Measurements from ENCODE around the gene OPN4.
A peak's percentile ranks its signal among the peaks of the same experiment; 100 is the strongest.
"Not testable (repeated sequence)": the region's sequence is repeated elsewhere in the genome, so short reads cannot be mapped to it uniquely, and the experiment has no call there.

OPN4 gene

GRCh38 chr10:86614853-86615252 is 39.5 kb upstream of the OPN4 start:
- no peaks in the 10 kb centered on the region for H3K27me3 ChIP-seq (ENCODE audit: low read length)
- no peak for TF ChIP-seq EZH2phosphoT487 (conservative IDR thresholded peaks at IDR 0.05; ENCODE audit: low read length)
- no peak for TF ChIP-seq CTCF (IDR thresholded peaks at IDR 0.05; ENCODE audit: insufficient read depth, low read length, poor library complexity, severe bottlenecking)
- H4K20me1 ChIP-seq (ENCODE audit: low read depth, low read length), result no peaks in the 10 kb centered on the region
- H2AFZ ChIP-seq (ENCODE audit: low read depth, low read length, severe bottlenecking), result peak overlapping the region; percentile 58
- H3K9me3 ChIP-seq (ENCODE audit: insufficient read depth, low read length), result no peaks in the 10 kb centered on the region
- no peaks in the 10 kb centered on the region for H3F3A ChIP-seq (ENCODE audit: insufficient read depth)
- no peak overlapping the region for H3K9ac ChIP-seq (ENCODE audit: low read length)
- H3K79me2 ChIP-seq (ENCODE audit: insufficient read depth, low read length), result no peaks in the 10 kb centered on the region
- H3K36me3 ChIP-seq (ENCODE audit: low read length), result no peaks in the 10 kb centered on the region
- H3K9me2 ChIP-seq (replicated peaks; ENCODE audit: insufficient read depth, low read length), result no peaks in the 10 kb centered on the region
- no peak overlapping the region for H3K4me2 ChIP-seq (ENCODE audit: low read depth, low read length, poor library complexity, severe bottlenecking)
- no peak overlapping the region for H3K4me3 ChIP-seq (ENCODE audit: insufficient read depth, low read length, poor library complexity, severe bottlenecking)
- no peak overlapping the region for H3K27ac ChIP-seq (ENCODE audit: low read depth, low read length)

- not testable (repeated sequence) for H3K36me3 ChIP-seq (ENCODE audit: low read length); H3K9me2 ChIP-seq (replicated peaks; ENCODE audit: insufficient read depth, low read length); H3K79me2 ChIP-seq (ENCODE audit: insufficient read depth, low read length); H3F3A ChIP-seq (ENCODE audit: insufficient read depth); H3K9me3 ChIP-seq (ENCODE audit: insufficient read depth, low read length); H3K4me3 ChIP-seq (ENCODE audit: insufficient read depth, low read length, poor library complexity, severe bottlenecking); H4K20me1 ChIP-seq (ENCODE audit: low read depth, low read length); H3K9ac ChIP-seq (ENCODE audit: low read length); H3K27me3 ChIP-seq (ENCODE audit: low read length); H3K4me2 ChIP-seq (ENCODE audit: low read depth, low read length, poor library complexity, severe bottlenecking); H3K27ac ChIP-seq (ENCODE audit: low read depth, low read length); H2AFZ ChIP-seq (ENCODE audit: low read depth, low read length, severe bottlenecking)
Observed at GRCh38 chr10:86617278-86617677, 37.1 kb upstream of the OPN4 start.

GRCh38 chr10:86628311-86628710 is 26.0 kb upstream of the OPN4 start:
- Histone ChIP-seq H3K4me2 (ENCODE audit: low read depth, low read length, poor library complexity, severe bottlenecking) (no peak overlapping the region), H3K79me2 (ENCODE audit: insufficient read depth, low read length) (no peaks in the 10 kb centered on the region), H3K9me3 (ENCODE audit: insufficient read depth, low read length) (no peaks in the 10 kb centered on the region), H3K9me2 (replicated peaks; ENCODE audit: insufficient read depth, low read length) (no peaks in the 10 kb centered on the region), H3F3A (ENCODE audit: insufficient read depth) (no peaks in the 10 kb centered on the region), H3K27ac (ENCODE audit: low read depth, low read length) (no peak overlapping the region), H2AFZ (ENCODE audit: low read depth, low read length, severe bottlenecking) (no peak overlapping the region), H3K27me3 (ENCODE audit: low read length) (no peaks in the 10 kb centered on the region), H3K9ac (ENCODE audit: low read length) (no peak overlapping the region), H4K20me1 (ENCODE audit: low read depth, low read length) (no peaks in the 10 kb centered on the region), H3K36me3 (ENCODE audit: low read length) (no peaks in the 10 kb centered on the region), H3K4me3 (ENCODE audit: insufficient read depth, low read length, poor library complexity, severe bottlenecking) (no peak overlapping the region)
- TF ChIP-seq EZH2phosphoT487 (conservative IDR thresholded peaks at IDR 0.05; ENCODE audit: low read length) (no peak), CTCF (IDR thresholded peaks at IDR 0.05; ENCODE audit: insufficient read depth, low read length, poor library complexity, severe bottlenecking) (no peak)

- H3K79me2 ChIP-seq (ENCODE audit: insufficient read depth, low read length), result no peaks in the 10 kb centered on the region
- no peaks in the 10 kb centered on the region for H3K36me3 ChIP-seq (ENCODE audit: low read length)
- no peaks in the 10 kb centered on the region for H3F3A ChIP-seq (ENCODE audit: insufficient read depth)
- no peak overlapping the region for H2AFZ ChIP-seq (ENCODE audit: low read depth, low read length, severe bottlenecking)
- H4K20me1 ChIP-seq (ENCODE audit: low read depth, low read length), result no peaks in the 10 kb centered on the region
- no peak overlapping the region for H3K9ac ChIP-seq (ENCODE audit: low read length)
- H3K9me2 ChIP-seq (replicated peaks; ENCODE audit: insufficient read depth, low read length), result no peaks in the 10 kb centered on the region
- no peak overlapping the region for H3K4me3 ChIP-seq (ENCODE audit: insufficient read depth, low read length, poor library complexity, severe bottlenecking)
- H3K27me3 ChIP-seq (ENCODE audit: low read length), result no peaks in the 10 kb centered on the region
- no peak overlapping the region for H3K4me2 ChIP-seq (ENCODE audit: low read depth, low read length, poor library complexity, severe bottlenecking)
- no peak for TF ChIP-seq CTCF (IDR thresholded peaks at IDR 0.05; ENCODE audit: insufficient read depth, low read length, poor library complexity, severe bottlenecking)
- TF ChIP-seq EZH2phosphoT487 (conservative IDR thresholded peaks at IDR 0.05; ENCODE audit: low read length), result no peak
- no peak overlapping the region for H3K27ac ChIP-seq (ENCODE audit: low read depth, low read length)
- no peaks in the 10 kb centered on the region for H3K9me3 ChIP-seq (ENCODE audit: insufficient read depth, low read length)
Observed at GRCh38 chr10:86630079-86630478, 24.3 kb upstream of the OPN4 start.
